Hematopoietic multipotent progenitor cell (in vitro differentiated cells): ENCODE results near the gene LRRC8B. TPM values are rescaled to one million over a fixed set of nuclear protein-coding genes. Genes with fewer than 3 reads are reported as not detected.

ENCODE experiments used
- DNase-seq, 3 donors: peaks; one replicate each; pipeline ENCODE4 v3.0.0-alpha.2; 2011 to 2015; ENCODE audit warnings: low read depth in 2 of 3, low spot score in 2 of 3
- total RNA-seq: library from RNA; depleted of rRNA; stranded (reverse); fragments of >200 nt; gene quantifications from one replicate; pipeline ENCODE4 v1.2.3, GENCODE V29; 2012

The LRRC8B gene
- total RNA-seq, 1 donor, result 11.6 TPM

- DNase-seq, result no peak
Measured at GRCh38 chr1:89605692-89606091, 81.1 kb downstream of the LRRC8B start.

GRCh38 chr1:89606227-89606980, 81.8 kb downstream of the LRRC8B start:
- DNase-seq, result no peak

- no peak for DNase-seq
Measured at GRCh38 chr1:89607156-89607555, 82.5 kb downstream of the LRRC8B start.

GRCh38 chr1:89607586-89608318, 83.1 kb downstream of the LRRC8B start:
- DNase-seq, result no peak

GRCh38 chr1:89608319-89608983, 83.8 kb downstream of the LRRC8B start:
- peak in 1 of 3 donors; percentile 63 for DNase-seq

GRCh38 chr1:89608984-89609725, 84.5 kb downstream of the LRRC8B start:
- DNase-seq, result no peak

GRCh38 chr1:89609781-89610456, 85.3 kb downstream of the LRRC8B start:
- no peak for DNase-seq

GRCh38 chr1:89610457-89611011, 85.9 kb downstream of the LRRC8B start:
- DNase-seq, result no peak

GRCh38 chr1:89611721-89612120, 87.1 kb downstream of the LRRC8B start:
- no peak for DNase-seq

- no peak for DNase-seq
Measured at GRCh38 chr1:89613928-89614327, 89.3 kb downstream of the LRRC8B start.

GRCh38 chr1:89615676-89616598, 91.3 kb downstream of the LRRC8B start:
- peak in 2 of 3 donors; percentile 33 to 51 for DNase-seq

GRCh38 chr1:89616844-89617627, 92.4 kb downstream of the LRRC8B start:
- DNase-seq, result no peak

GRCh38 chr1:89620664-89621063, 96.0 kb downstream of the LRRC8B start:
- peak in 1 of 3 donors; percentile 18 for DNase-seq

GRCh38 chr1:89622895-89623294, 98.3 kb downstream of the LRRC8B start:
- DNase-seq, result peak in 2 of 3 donors; percentile 24 to 46

GRCh38 chr1:89624314-89624713, 99.7 kb downstream of the LRRC8B start:
- no peak for DNase-seq

- DNase-seq, result no peak
Measured at GRCh38 chr1:89624715-89625323, 100.2 kb downstream of the LRRC8B start.

- DNase-seq, result no peak
Measured at GRCh38 chr1:89627596-89627962, 103.0 kb downstream of the LRRC8B start.

- no peak for DNase-seq
Measured at GRCh38 chr1:89629146-89629545, 104.5 kb downstream of the LRRC8B start.
